IMR-90 (cell line): ENCODE results near the gene MSMO1. TPM values are rescaled to one million over a fixed set of nuclear protein-coding genes. Genes with fewer than 3 reads are reported as not detected.

ENCODE experiments used
- ATAC-seq: fragments of 200-7000 bp; cut with Tn5 transposase; 2 replicates; pipeline ENCODE4 v1.9.1; 2020; ENCODE audit warnings: low read depth, mild to moderate bottlenecking, moderate library complexity
- BruUV-seq: library from RNA; stranded (reverse); fragments of 400-500 nt; replicated peaks from 2 replicates; lab custom pipeline; 2021; lab: Mats Ljungman, UMichigan
- CTCF ChIA-PET: fragments of 300-600 bp; formaldehyde crosslinking; extraction: SDS; loops from one replicate; lab custom pipeline; 2021; ENCODE audit warnings: antibody characterized with exemption; lab: Yijun Ruan, JAX
- POLR2A ChIA-PET: fragments of 300-600 bp; sonication (Branson Sonifier 250); formaldehyde crosslinking; loops from one replicate; lab custom pipeline; 2022; ENCODE audit warnings: antibody characterized with exemption; ENCODE audit not compliant: unreplicated experiment; lab: Charles Lee
- DNase-seq: peaks from one replicate; pipeline ENCODE4 v3.0.0; 2013
- H2AFZ ChIP-seq: replicated peaks from 2 replicates; pipeline ENCODE3; 2013; ENCODE audit warnings: low read length, mild to moderate bottlenecking; ENCODE audit not compliant: poor library complexity
- H2AK5ac ChIP-seq: 2 replicates; pipeline ENCODE4 v1.6.1; 2013; ENCODE audit warnings: low read depth, low read length, inconsistent platforms
- H2AK9ac ChIP-seq: replicated peaks from 2 replicates; pipeline ENCODE3; 2013; ENCODE audit warnings: mild to moderate bottlenecking, low read depth, low read length, moderate library complexity; ENCODE audit not compliant: poor library complexity
- H2BK120ac ChIP-seq: 2 replicates; pipeline ENCODE4 v1.6.1; 2013; ENCODE audit warnings: low read depth, low read length, inconsistent platforms
- H2BK15ac ChIP-seq: 3 replicates; pipeline ENCODE4 v1.6.1; 2013; ENCODE audit warnings: low read depth, low read length, inconsistent platforms
- H2BK20ac ChIP-seq: 2 replicates; pipeline ENCODE4 v1.6.1; 2013; ENCODE audit warnings: low read depth, mild to moderate bottlenecking, inconsistent platforms, low read length, moderate library complexity
- H2BK5ac ChIP-seq: 2 replicates; pipeline ENCODE4 v1.6.1; 2013; ENCODE audit warnings: mild to moderate bottlenecking, low read depth, low read length, inconsistent platforms; ENCODE audit not compliant: poor library complexity, severe bottlenecking
- H3K14ac ChIP-seq: replicated peaks from 2 replicates; pipeline ENCODE4 v1.6.1; 2013; ENCODE audit warnings: low read depth, low read length, inconsistent platforms
- H3K18ac ChIP-seq: 2 replicates; pipeline ENCODE4 v1.6.1; 2013; ENCODE audit warnings: low read depth, low read length, control low read depth
- H3K23ac ChIP-seq: 2 replicates; pipeline ENCODE4 v1.6.1; 2013; ENCODE audit warnings: low read depth, low read length, inconsistent platforms
- H3K27ac ChIP-seq: 2 replicates; pipeline ENCODE4 v1.5.1; 2013; ENCODE audit warnings: mild to moderate bottlenecking, control low read depth, low read length; ENCODE audit not compliant: insufficient read depth
- H3K27me3 ChIP-seq: 2 replicates; pipeline ENCODE4 v1.6.1; 2013; ENCODE audit warnings: low read length; ENCODE audit not compliant: control insufficient read depth, insufficient read depth
- H3K36me3 ChIP-seq: 2 replicates; pipeline ENCODE4 v1.6.1; 2013; ENCODE audit warnings: low read length, mixed read lengths; ENCODE audit not compliant: control insufficient read depth, insufficient read depth
- H3K4ac ChIP-seq: 2 replicates; pipeline ENCODE4 v1.6.1; 2013; ENCODE audit warnings: low read depth, low read length, inconsistent platforms
- H3K4me1 ChIP-seq: 2 replicates; pipeline ENCODE4 v1.6.1; 2013; ENCODE audit warnings: low read length, mixed read lengths; ENCODE audit not compliant: control insufficient read depth, insufficient read depth
- H3K4me2 ChIP-seq: 2 replicates; pipeline ENCODE4 v1.6.1; 2013; ENCODE audit warnings: low read depth, mild to moderate bottlenecking, control low read depth, low read length, moderate library complexity
- H3K4me3 ChIP-seq: 2 replicates; pipeline ENCODE4 v1.5.1; 2013; ENCODE audit warnings: low read depth, mild to moderate bottlenecking, control low read depth, low read length, moderate library complexity; ENCODE audit not compliant: insufficient read depth
- H3K56ac ChIP-seq: 2 replicates; pipeline ENCODE4 v1.6.1; 2013; ENCODE audit warnings: low read length, inconsistent platforms; ENCODE audit not compliant: insufficient read depth; ENCODE audit errors: extremely low read depth
- H3K79me1 ChIP-seq, 2 experiments: 2 replicates each; pipeline ENCODE4 v1.6.1; 2013; ENCODE audit warnings: low read length in 2 of 2, inconsistent platforms in 1 of 2, low read depth in 1 of 2
- H3K9ac ChIP-seq: 2 replicates; pipeline ENCODE4 v1.6.1; 2013; ENCODE audit warnings: low read depth, low read length, control low read depth
- H3K9me1 ChIP-seq: 2 replicates; pipeline ENCODE4 v1.6.1; 2013; ENCODE audit warnings: low read length, inconsistent platforms; ENCODE audit not compliant: insufficient read depth
- H3K9me3 ChIP-seq: 2 replicates; pipeline ENCODE4 v1.6.1; 2013; ENCODE audit warnings: low read length; ENCODE audit not compliant: control insufficient read depth, insufficient read depth
- H4K20me1 ChIP-seq: 2 replicates; pipeline ENCODE4 v1.6.1; 2013; ENCODE audit warnings: low read length, inconsistent platforms; ENCODE audit not compliant: insufficient read depth
- H4K5ac ChIP-seq: 2 replicates; pipeline ENCODE4 v1.6.1; 2013; ENCODE audit warnings: mild to moderate bottlenecking, low read depth, low read length, control low read depth
- H4K8ac ChIP-seq, 2 experiments: 2 replicates each; pipeline ENCODE4 v1.6.1; 2013; ENCODE audit warnings: low read depth in 2 of 2, low read length in 2 of 2, control low read depth in 1 of 2, inconsistent platforms in 1 of 2
- H4K91ac ChIP-seq: 2 replicates; pipeline ENCODE4 v1.6.1; 2013; ENCODE audit warnings: low read depth, low read length, inconsistent platforms; ENCODE audit not compliant: insufficient read depth
- BHLHE40 ChIP-seq: fragments of 150-350 bp; IDR thresholded peaks from 2 replicates; pipeline ENCODE4 v1.6.1; 2016; ENCODE audit warnings: mild to moderate bottlenecking, low read depth, low read length
- CEBPB ChIP-seq: IDR thresholded peaks from 2 replicates; pipeline ENCODE4 v1.6.1; 2012; ENCODE audit warnings: low read depth, low read length, improper control_type of control experiment
- CHD1 ChIP-seq: IDR thresholded peaks from 2 replicates; pipeline ENCODE4 v1.6.1; 2012; ENCODE audit warnings: low read depth, low read length, improper control_type of control experiment
- CTCF ChIP-seq: conservative IDR thresholded peaks from 2 replicates; pipeline ENCODE4 v1.5.1; 2012; ENCODE audit warnings: mild to moderate bottlenecking, low read depth, low read length, improper control_type of control experiment
- ELK1 ChIP-seq: fragments of 150-350 bp; IDR thresholded peaks from 2 replicates; pipeline ENCODE4 v1.6.1; 2016; ENCODE audit warnings: low read depth, mild to moderate bottlenecking, low read length, moderate library complexity, borderline replicate concordance
- MAFK ChIP-seq: IDR thresholded peaks from 2 replicates; pipeline ENCODE4 v1.6.1; 2012; ENCODE audit warnings: low read depth, low read length, improper control_type of control experiment
- MAZ ChIP-seq: IDR thresholded peaks from 2 replicates; pipeline ENCODE4 v1.6.1; 2012; ENCODE audit warnings: low read depth, mild to moderate bottlenecking, low read length, improper control_type of control experiment, moderate library complexity, borderline replicate concordance
- MXI1 ChIP-seq: IDR thresholded peaks from 2 replicates; pipeline ENCODE4 v1.6.1; 2012; ENCODE audit warnings: low read depth, mild to moderate bottlenecking, low read length, moderate library complexity, borderline replicate concordance
- NFE2L2 ChIP-seq: fragments of 150-350 bp; IDR thresholded peaks from 2 replicates; pipeline ENCODE4 v1.6.1; 2016; ENCODE audit warnings: low read depth, mild to moderate bottlenecking, low read length
- POLR2A ChIP-seq: IDR thresholded peaks from 2 replicates; pipeline ENCODE4 v1.6.1; 2012; ENCODE audit warnings: mild to moderate bottlenecking, low read depth, low read length
- RAD21 ChIP-seq: IDR thresholded peaks from 2 replicates; pipeline ENCODE4 v1.6.1; 2012; ENCODE audit warnings: low read length, improper control_type of control experiment
- SMC3 ChIP-seq: fragments of 150-350 bp; IDR thresholded peaks from 2 replicates; pipeline ENCODE4 v1.6.1; 2016; ENCODE audit warnings: low read depth, mild to moderate bottlenecking, antibody characterized with exemption, low read length, moderate library complexity
- WGBS, 2 experiments: methylation state at CpG; one replicate each; pipeline versions ENCODE4 v1.1.5 to v1.1.7; 2013; ENCODE audit warnings: missing lambda C conversion rate in 2 of 2; ENCODE audit not compliant: insufficient read length in 1 of 2; ENCODE audit errors: extremely low coverage in 2 of 2; 5-methylcytosine and 5-hydroxymethylcytosine counted together
- dilution Hi-C: fragments of 300-500 bp; cut with HindIII; formaldehyde crosslinking; loops from one replicate; pipeline ENCODE4 v1.14.3; 2018; ENCODE audit warnings: low sequenced_read_pairs; ENCODE audit not compliant: unreplicated experiment
- in situ Hi-C: fragments of 300-500 bp; cut with MboI; formaldehyde crosslinking; loops from 3 replicates; pipeline ENCODE4 v1.14.3; 2019; ENCODE audit warnings: low sequenced_read_pairs, inconsistent platforms, mixed read lengths
- intact Hi-C: fragments of 100-400 bp; cut with micrococcal nuclease; formaldehyde crosslinking; loops from 2 replicates; pipeline ENCODE4 v1.10.0; 2022
- polyA plus RNA-seq, 3 experiments: library from polyadenylated mRNA; depleted of rRNA; stranded (reverse); fragments of >200 nt; gene quantifications; 2 replicates each; pipeline ENCODE4 v1.2.3, GENCODE V29; 2012; ENCODE audit warnings: low replicate concordance in 1 of 3
- total RNA-seq: library from RNA; depleted of rRNA; stranded (reverse); fragments of >200 nt; gene quantifications from 2 replicates; pipeline ENCODE4 v1.2.3, GENCODE V29; 2012

The MSMO1 gene
- total and polyA plus RNA-seq, 2 of the 4 experiments (the other 2 are of a cell fraction) = 40.1 to 42.1 TPM

GRCh38 chr4:165335163-165335703, 7.8 kb downstream of the MSMO1 start:
- ATAC-seq = no peak
- Histone ChIP-seq H2AK5ac (no peak overlapping the region), H2AK9ac (no peak overlapping the region), H2BK20ac (no peak overlapping the region), H2AFZ (no peak overlapping the region), H3K14ac (no peak overlapping the region), H2BK15ac (no peak overlapping the region), H3K9me3 (no peaks in the 10 kb centered on the region), H2BK5ac (no peak overlapping the region), H3K18ac (no peak overlapping the region), H3K9ac (no peak overlapping the region), H4K5ac (no peak overlapping the region), H4K91ac (no peak overlapping the region), H3K9me1 (no peaks in the 10 kb centered on the region), H3K4ac (no peak overlapping the region), H3K4me2 (no peak overlapping the region), H3K79me1 (peaks cover 4% of the 10 kb centered on the region in 2 experiments; a peak in 3 of 4 replicates), H4K20me1 (no peaks in the 10 kb centered on the region), H3K56ac (no peak overlapping the region), H4K8ac (no peak overlapping the region), H3K27me3 (no peaks in the 10 kb centered on the region), H3K4me3 (no peak overlapping the region), H3K36me3 (peaks cover 1% of the 10 kb centered on the region; the same call in 1 of the 2 replicates), H2BK120ac (no peak overlapping the region), H3K4me1 (no peaks in the 10 kb centered on the region), H3K23ac (no peak overlapping the region), H3K27ac (no peak overlapping the region)
- dilution Hi-C loops = no loop called here
- no peak for DNase-seq
- ChIA-PET POLR2A (no interaction called here), CTCF (no interaction called here)
- TF ChIP-seq MXI1 = no peak
- TF ChIP-seq CTCF = no peak
- no peak for TF ChIP-seq NFE2L2
- no peak for TF ChIP-seq CEBPB
- no peak for TF ChIP-seq SMC3
- TF ChIP-seq MAFK = no peak
- no peak for TF ChIP-seq MAZ
- TF ChIP-seq CHD1 = no peak
- no peak for TF ChIP-seq RAD21
- no peak for TF ChIP-seq BHLHE40
- TF ChIP-seq ELK1 = no peak
- TF ChIP-seq POLR2A = no peak
- in situ Hi-C loops = loop anchor here (25.0 kb wide), 1 partner anchor 123 kb away; the partner anchor contains the start of gene KLHL2
- BruUV-seq = no TSS peak
- intact Hi-C loops = no loop called here
- WGBS, 2 experiments = 100% methylated on average over 1 of the region's 3 CpGs; no CpG with 5 or more reads in 1 of the 2 experiments
